Omental fat pad (tissue), 4 donors: ENCODE data around the gene SND1. TPM values are rescaled to one million over a fixed set of nuclear protein-coding genes. Genes with fewer than 3 reads are reported as not detected.

ENCODE experiments used
- ATAC-seq: fragments of 150-250 bp; one replicate; pipeline ENCODE4 v1.9.1; 2016; ENCODE audit warnings: mild to moderate bottlenecking, moderate library complexity; ENCODE audit not compliant: low FRiP score
- DNase-seq: peaks from one replicate; pipeline ENCODE4 v3.0.0-alpha.2; 2019; ENCODE audit warnings: low spot score
- total RNA-seq, 4 donors: library from RNA; depleted of rRNA; stranded (reverse); fragments of >200 nt; gene quantifications; one replicate each; pipeline ENCODE4 v1.1.0, GENCODE V29; 2016
- TF ChIP-seq, protein P1 (sequence below), 3 donors: fragments of 450-650 bp; IDR thresholded peaks; one replicate each; pipeline ENCODE4 v1.5.1; 2016 to 2017; ENCODE audit warnings: antibody characterized with exemption in 3 of 3, mild to moderate bottlenecking in 3 of 3, moderate library complexity in 2 of 3

Gene SND1
- total RNA-seq, 4 donors from 2014 or later, result 90.8 to 140 (median 125) TPM

- ATAC-seq (no peak), DNase-seq (no peak)
- TF ChIP-seq, protein P1, sequence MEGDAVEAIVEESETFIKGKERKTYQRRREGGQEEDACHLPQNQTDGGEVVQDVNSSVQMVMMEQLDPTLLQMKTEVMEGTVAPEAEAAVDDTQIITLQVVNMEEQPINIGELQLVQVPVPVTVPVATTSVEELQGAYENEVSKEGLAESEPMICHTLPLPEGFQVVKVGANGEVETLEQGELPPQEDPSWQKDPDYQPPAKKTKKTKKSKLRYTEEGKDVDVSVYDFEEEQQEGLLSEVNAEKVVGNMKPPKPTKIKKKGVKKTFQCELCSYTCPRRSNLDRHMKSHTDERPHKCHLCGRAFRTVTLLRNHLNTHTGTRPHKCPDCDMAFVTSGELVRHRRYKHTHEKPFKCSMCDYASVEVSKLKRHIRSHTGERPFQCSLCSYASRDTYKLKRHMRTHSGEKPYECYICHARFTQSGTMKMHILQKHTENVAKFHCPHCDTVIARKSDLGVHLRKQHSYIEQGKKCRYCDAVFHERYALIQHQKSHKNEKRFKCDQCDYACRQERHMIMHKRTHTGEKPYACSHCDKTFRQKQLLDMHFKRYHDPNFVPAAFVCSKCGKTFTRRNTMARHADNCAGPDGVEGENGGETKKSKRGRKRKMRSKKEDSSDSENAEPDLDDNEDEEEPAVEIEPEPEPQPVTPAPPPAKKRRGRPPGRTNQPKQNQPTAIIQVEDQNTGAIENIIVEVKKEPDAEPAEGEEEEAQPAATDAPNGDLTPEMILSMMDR (IDR thresholded peaks at IDR 0.05), result no peak
Measured at GRCh38 chr7:127888825-127889224, 236.8 kb downstream of the SND1 start.

DNA sequence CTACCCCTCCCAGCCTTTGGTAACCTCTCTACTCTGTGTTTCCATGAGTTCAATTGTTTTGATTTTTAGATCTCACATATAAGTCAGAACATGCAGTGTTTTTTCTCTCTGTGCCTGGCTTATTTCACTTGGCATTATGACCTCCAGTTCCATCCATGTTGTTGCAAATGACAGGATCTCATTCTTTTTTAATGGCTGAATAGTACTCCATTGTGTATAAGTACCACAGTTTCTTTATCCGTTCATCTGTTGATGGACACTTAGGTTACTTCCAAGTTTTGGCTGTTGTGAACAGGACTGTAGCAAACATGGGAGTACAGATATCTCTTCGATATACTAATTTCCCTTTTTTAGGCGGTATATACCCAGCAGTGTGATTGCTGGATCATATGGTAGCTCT lies 237.7 kb downstream of the SND1 start:
- TF ChIP-seq, protein P1 (IDR thresholded peaks at IDR 0.05), result no peak

DNA sequence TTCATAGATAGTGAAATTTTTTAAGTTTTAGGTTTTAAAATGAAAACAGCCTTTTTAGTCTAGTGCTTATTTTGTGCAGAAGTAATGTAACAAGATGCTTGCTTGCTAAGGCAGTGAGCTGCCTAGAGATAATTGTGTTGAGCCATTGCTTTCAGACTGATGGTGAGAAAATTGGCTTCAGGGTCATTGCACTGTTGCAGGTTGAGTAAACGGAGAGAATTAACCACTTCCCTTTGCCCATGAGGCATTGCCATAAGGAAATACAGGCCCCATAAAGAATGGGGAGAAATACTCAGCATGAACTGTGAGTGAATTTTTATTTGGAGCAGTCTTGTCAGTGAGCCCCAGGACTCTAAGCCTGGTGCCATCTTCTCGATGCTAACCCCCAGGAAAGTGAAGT lies 238.7 kb downstream of the SND1 start:
- TF ChIP-seq, protein P1 (IDR thresholded peaks at IDR 0.05), result no peak
- ATAC-seq, result no peak
- no peak for DNase-seq

More for the DNA sequence above, 237.7 kb downstream of the SND1 start:
- no peak for ATAC-seq
- DNase-seq, result no peak

DNA sequence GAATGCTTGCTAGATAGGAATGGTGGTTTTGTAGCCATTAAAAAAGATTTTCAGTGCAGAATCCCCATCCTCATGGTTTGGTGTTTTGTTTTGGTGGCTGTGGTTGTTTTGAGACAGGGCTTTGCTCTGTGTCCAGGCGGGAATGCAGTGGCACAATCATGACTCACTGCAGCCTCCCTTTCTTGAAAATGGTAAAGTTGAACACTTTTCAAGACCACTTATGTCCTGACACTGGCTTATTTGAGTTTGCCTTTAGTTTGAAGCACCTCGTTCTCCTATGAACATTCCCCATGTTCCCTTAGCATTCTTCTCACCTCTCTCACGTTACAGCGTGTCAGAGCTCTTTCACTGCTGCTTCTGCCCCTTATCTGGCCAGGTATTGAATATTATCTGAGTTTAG lies 239.2 kb downstream of the SND1 start:
- DNase-seq (no peak), ATAC-seq (no peak)
- TF ChIP-seq, protein P1 (IDR thresholded peaks at IDR 0.05), result no peak

GRCh38 chr7:127891854-127892438 lies 240.0 kb downstream of the SND1 start:
- TF ChIP-seq, protein P1 (IDR thresholded peaks at IDR 0.05), result no peak
- ATAC-seq, result no peak
- DNase-seq, result no peak

DNA sequence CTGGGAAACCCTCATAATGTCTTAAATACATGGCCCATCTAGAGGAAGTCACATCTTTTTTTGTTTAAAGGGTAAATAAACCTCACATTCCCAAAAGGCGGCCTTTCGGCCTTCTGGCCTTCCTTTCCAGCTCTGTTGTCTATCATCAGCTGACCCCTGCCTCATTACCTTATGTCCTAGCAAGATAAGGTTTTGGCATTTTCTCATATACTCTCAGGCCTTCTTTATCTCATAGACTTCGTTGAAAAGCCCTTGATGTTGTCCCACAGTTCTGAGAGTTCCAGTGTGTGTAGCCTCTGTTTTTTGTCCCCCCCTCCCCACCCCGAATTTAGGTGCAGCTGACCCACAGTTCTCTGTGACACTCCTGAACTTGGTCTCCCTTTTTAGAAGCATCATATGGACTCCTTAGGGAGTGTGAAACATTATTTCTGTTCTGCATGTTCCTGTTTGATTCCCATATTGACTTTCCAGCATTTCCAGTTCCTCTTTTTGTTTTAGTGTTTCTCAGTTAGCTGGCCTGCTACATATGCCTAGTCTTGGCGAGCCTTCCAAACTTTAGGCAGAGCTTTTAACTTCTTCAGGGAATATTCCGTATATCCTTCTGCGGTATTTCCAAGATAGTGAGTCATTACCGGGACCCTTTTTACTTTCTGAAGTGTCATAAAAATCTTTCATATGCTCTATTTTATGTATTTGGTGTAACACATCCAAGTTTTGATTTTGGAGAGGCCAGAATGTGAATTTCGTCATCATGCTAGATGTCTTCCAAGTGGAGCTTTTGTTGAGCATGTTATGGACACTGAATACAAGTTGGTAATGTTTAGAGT lies 240.7 kb downstream of the SND1 start:
- TF ChIP-seq, protein P1 (IDR thresholded peaks at IDR 0.05), result no peak
- ATAC-seq (no peak), DNase-seq (no peak)

DNA sequence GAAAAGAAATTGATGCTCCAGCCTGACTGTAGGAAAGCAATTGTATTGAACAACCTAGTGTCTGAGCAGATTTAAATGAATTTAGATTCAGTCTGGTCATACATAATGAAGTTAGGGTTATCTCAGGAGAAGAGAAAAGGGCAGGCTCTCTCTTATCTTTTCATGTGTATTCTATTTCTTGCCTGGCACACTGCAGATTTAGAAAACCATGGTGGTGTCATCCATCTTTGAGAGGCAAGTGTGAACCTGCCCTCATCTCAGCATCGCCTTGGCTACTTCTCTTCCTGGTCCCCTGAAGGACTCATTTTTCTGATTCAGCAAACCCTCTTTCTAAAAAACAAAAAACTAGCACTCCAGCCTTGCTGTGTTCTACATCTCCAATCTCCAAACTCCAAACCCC lies 241.6 kb downstream of the SND1 start:
- DNase-seq (no peak), ATAC-seq (no peak)
- TF ChIP-seq, protein P1 (IDR thresholded peaks at IDR 0.05), result no peak
